AG10803 (cell line): ENCODE measurements around the gene KIF16B.

ENCODE experiments used
- DNase-seq: peaks from one replicate; pipeline ENCODE4 v3.0.0; 2010; ENCODE audit warnings: low read depth
- H3K4me3 ChIP-seq: 2 replicates; pipeline ENCODE4 v1.5.1; 2011; ENCODE audit warnings: mild to moderate bottlenecking, low read length, control low read depth
- CTCF ChIP-seq: conservative IDR thresholded peaks from 2 replicates; pipeline ENCODE4 v1.5.1; 2011; ENCODE audit warnings: mild to moderate bottlenecking, low read length, control low read depth, inconsistent platforms

KIF16B gene

GRCh38 chr20:16405254-16405653 is 168.0 kb downstream of the KIF16B start:
- TF ChIP-seq CTCF, result no peak
- no peak for DNase-seq
- no peak overlapping the region for H3K4me3 ChIP-seq

- no peak for DNase-seq
- TF ChIP-seq CTCF, result no peak
Observed at GRCh38 chr20:16404640-16405039, 168.6 kb downstream of the KIF16B start.

GRCh38 chr20:16404171-16404570 is 169.1 kb downstream of the KIF16B start:
- DNase-seq, result no peak
- H3K4me3 ChIP-seq, result no peak overlapping the region
- TF ChIP-seq CTCF, result no peak

More at GRCh38 chr20:16404640-16405039, 168.6 kb downstream of the KIF16B start:
- no peak overlapping the region for H3K4me3 ChIP-seq

GRCh38 chr20:16400234-16400633 is 173.0 kb downstream of the KIF16B start:
- no peak overlapping the region for H3K4me3 ChIP-seq
- DNase-seq, result no peak
- TF ChIP-seq CTCF, result no peak

- no peak for TF ChIP-seq CTCF
- no peak overlapping the region for H3K4me3 ChIP-seq
- no peak for DNase-seq
Observed at GRCh38 chr20:16399801-16400200, 173.4 kb downstream of the KIF16B start.

DNA sequence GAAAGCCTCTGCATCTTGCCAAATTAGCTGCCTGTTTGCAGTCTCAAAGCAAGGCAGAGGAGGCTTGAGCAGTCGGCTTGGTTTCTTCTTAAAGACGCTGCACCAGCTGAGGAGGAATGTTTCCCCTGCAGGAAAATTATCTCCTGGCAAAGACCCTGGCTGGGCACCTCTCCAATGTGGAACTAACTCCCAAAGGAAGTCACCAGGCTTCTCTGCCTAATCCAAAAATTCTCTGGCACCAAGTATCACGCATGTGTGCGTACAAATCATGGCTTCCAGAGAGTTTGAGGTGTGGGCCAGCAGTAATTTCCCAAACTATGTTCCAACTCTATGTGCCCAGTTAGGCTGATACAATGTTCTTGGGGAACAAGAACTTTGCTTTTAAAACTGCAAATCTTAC is 176.2 kb downstream of the KIF16B start:
- no peak overlapping the region for H3K4me3 ChIP-seq
- TF ChIP-seq CTCF, result no peak
- DNase-seq, result peak; percentile 54

DNA sequence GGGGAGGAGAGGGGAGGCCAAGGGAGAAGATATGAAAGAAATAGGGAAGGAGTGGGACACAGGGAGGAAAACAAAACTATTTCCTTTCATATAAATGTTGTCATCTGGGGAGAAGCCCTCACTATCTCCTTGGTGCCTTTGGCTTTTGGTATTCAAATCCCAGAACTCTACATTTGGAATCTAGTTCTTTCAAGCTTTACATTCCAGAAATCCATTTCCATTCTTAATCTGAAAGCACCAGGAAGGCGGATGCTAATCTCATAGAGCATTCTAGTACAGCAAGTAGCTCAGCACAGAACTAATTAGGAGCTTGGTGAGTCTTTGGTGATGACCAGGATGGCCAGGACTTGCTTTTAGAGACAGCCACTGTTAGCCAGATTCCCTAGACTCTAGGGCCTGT is 177.9 kb downstream of the KIF16B start:
- no peak for DNase-seq
- no peak for TF ChIP-seq CTCF
- H3K4me3 ChIP-seq, result no peak overlapping the region
